Hippocampal formation (tissue), 2 donors: ENCODE results near the gene TTC1.
"Not testable (repeated sequence)": the region's sequence is repeated elsewhere in the genome, so short reads cannot be mapped to it uniquely, and the experiment has no call there.

Experiments
- DNase-seq, 2 donors: peaks; one replicate each; lab custom pipeline; 2025; lab: John Stamatoyannopoulos, UW

The TTC1 gene

GRCh38 chr5:159995907-159996306, 13.0 kb upstream of the TTC1 start:
- no peak for DNase-seq

GRCh38 chr5:160001457-160001856, 7.5 kb upstream of the TTC1 start:
- DNase-seq = no peak

- no peak for DNase-seq
These were observed 1.4 kb upstream of the TTC1 start for GRCh38 chr5:160007514-160007913.

GRCh38 chr5:160008529-160008876, 436 bp upstream of the TTC1 start:
- not testable (repeated sequence) for DNase-seq

GRCh38 chr5:160009591-160009989, 651 bp downstream of the TTC1 start:
- DNase-seq = no peak

GRCh38 chr5:160011471-160011870, 2.5 kb downstream of the TTC1 start:
- no peak for DNase-seq

GRCh38 chr5:160014197-160014596, 5.3 kb downstream of the TTC1 start:
- DNase-seq = not testable (repeated sequence)

GRCh38 chr5:160018945-160019625, 10.1 kb downstream of the TTC1 start:
- no peak for DNase-seq

- DNase-seq = no peak
These were observed 11.4 kb downstream of the TTC1 start for GRCh38 chr5:160020266-160020770.

GRCh38 chr5:160020964-160021363, 12.0 kb downstream of the TTC1 start:
- no peak for DNase-seq

- DNase-seq = peak; percentile 45 to 87
These were observed 13.0 kb downstream of the TTC1 start for GRCh38 chr5:160021831-160022446.

GRCh38 chr5:160023007-160023907, 14.3 kb downstream of the TTC1 start:
- DNase-seq = no peak

- no peak for DNase-seq
These were observed 15.1 kb downstream of the TTC1 start for GRCh38 chr5:160023908-160024630.

GRCh38 chr5:160029004-160029403, 20.1 kb downstream of the TTC1 start:
- no peak for DNase-seq

- no peak for DNase-seq
These were observed 20.7 kb downstream of the TTC1 start for GRCh38 chr5:160029540-160030139.

GRCh38 chr5:160030631-160031377, 21.9 kb downstream of the TTC1 start:
- peak in 1 of 2 donors; percentile 35 for DNase-seq

GRCh38 chr5:160033546-160034252, 24.8 kb downstream of the TTC1 start:
- DNase-seq = no peak

- peak in 1 of 2 donors; percentile 25 for DNase-seq
These were observed 27.3 kb downstream of the TTC1 start for GRCh38 chr5:160036243-160036642.

GRCh38 chr5:160036884-160037283, 27.9 kb downstream of the TTC1 start:
- no peak for DNase-seq
